HepG2 (cell line): ENCODE measurements around the gene GPR37L1. TPM values are rescaled to one million over a fixed set of nuclear protein-coding genes. Genes with fewer than 3 reads are reported as not detected.

ENCODE experiments used
- KLF13 ChIP-seq: sonication (generic); formaldehyde crosslinking; IDR thresholded peaks from 2 replicates; pipeline ENCODE4 v1.4.0; 2020; ENCODE audit warnings: mild to moderate bottlenecking, missing genetic modification reagents
- NR2F6 ChIP-seq, 2 experiments: IDR thresholded peaks; 2 replicates each; pipeline ENCODE4 v1.6.1; 2016; ENCODE audit warnings: antibody characterized with exemption in 1 of 2, mild to moderate bottlenecking in 1 of 2
- RCOR2 ChIP-seq: IDR thresholded peaks from 2 replicates; pipeline ENCODE4 v1.6.1; 2016; ENCODE audit warnings: missing biosample characterization, missing genetic modification reagents
- SUZ12 ChIP-seq: fragments of 150-350 bp; IDR thresholded peaks from 2 replicates; pipeline ENCODE4 v1.6.1; 2014; ENCODE audit warnings: low read depth, low read length
- ZMYM4 ChIP-seq: sonication (generic); formaldehyde crosslinking; IDR thresholded peaks from 2 replicates; pipeline ENCODE4 v1.8.1; 2023; ENCODE audit warnings: mild to moderate bottlenecking, missing genetic modification reagents
- ZNF180 ChIP-seq: sonication (generic); formaldehyde crosslinking; IDR thresholded peaks from 2 replicates; pipeline ENCODE4 v1.4.0; 2020; ENCODE audit warnings: low read depth, missing genetic modification reagents, borderline replicate concordance
- ZNF326 ChIP-seq: sonication (generic); formaldehyde crosslinking; IDR thresholded peaks from 2 replicates; pipeline ENCODE4 v1.4.0; 2020; ENCODE audit warnings: missing genetic modification reagents, borderline replicate concordance
- polyA plus RNA-seq, 8 experiments: library from polyadenylated mRNA; depleted of rRNA in 3 of 8; stranded (reverse) in 7 of 8; unstranded in 1 of 8; fragments of >200 nt; fragmentation: Illumina TruSeq in 4 of 8; extraction: Trizol in 4 of 8; gene quantifications; 2 replicates each; pipeline versions ENCODE4 v1.2.1 to v1.2.3, GENCODE V29; 2011 to 2016; ENCODE audit warnings: low read depth in 4 of 8, missing spikeins in 1 of 8, mixed read lengths in 1 of 8; ENCODE audit not compliant: insufficient read depth in 1 of 8
- total RNA-seq, 5 experiments: library from RNA; depleted of rRNA; stranded (reverse); fragments of >200 nt; fragmentation: Illumina TruSeq; extraction: Trizol; gene quantifications; 2 replicates each; pipeline ENCODE4 v1.2.3, GENCODE V29; 2016; ENCODE audit warnings: low read depth in 1 of 5
- TF ChIP-seq, protein P1 (sequence below): sonication (generic); formaldehyde crosslinking; IDR thresholded peaks from 2 replicates; pipeline ENCODE4 v1.5.0; 2020; ENCODE audit warnings: mild to moderate bottlenecking, missing genetic modification reagents
- TF ChIP-seq, protein P2 (sequence below): sonication (generic); formaldehyde crosslinking; IDR thresholded peaks from 2 replicates; pipeline ENCODE4 v1.8.0; 2022; ENCODE audit warnings: missing genetic modification reagents, mild to moderate bottlenecking, moderate library complexity, borderline replicate concordance
- TF ChIP-seq, protein P3 (sequence below): sonication (generic); formaldehyde crosslinking; IDR thresholded peaks from 2 replicates; pipeline ENCODE4 v1.8.1; 2023; ENCODE audit warnings: mild to moderate bottlenecking, missing genetic modification reagents

GPR37L1 gene
- total and polyA plus RNA-seq, 2 of the 13 experiments (the other 11 are each of a cell fraction or from before 2014, with no cell fraction given): 0.13 TPM; not detected in 1

DNA sequence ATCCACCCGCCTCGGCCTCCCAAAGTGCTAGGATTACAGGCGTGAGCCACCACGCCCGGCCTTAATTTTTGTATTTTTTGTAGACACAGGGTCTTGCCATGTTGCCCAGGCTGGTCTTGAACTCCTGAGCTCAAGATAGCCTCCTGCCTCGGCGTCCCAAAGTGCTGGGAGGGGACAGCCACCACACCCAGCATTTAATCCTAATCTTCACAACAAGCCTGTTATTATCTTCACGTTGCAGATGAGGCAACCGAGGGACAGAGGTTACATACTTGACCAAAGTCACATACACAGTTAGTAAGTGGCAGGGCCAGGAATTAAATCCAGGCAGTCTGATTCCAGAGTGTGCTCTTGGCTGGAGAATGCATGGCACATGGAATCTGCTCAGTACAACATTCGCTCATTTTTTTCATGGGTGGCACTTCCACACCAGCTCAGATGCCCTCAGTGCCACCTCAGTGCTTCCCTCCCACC, 4.8 kb upstream of the GPR37L1 start (continued):
- TF ChIP-seq, protein P1, sequence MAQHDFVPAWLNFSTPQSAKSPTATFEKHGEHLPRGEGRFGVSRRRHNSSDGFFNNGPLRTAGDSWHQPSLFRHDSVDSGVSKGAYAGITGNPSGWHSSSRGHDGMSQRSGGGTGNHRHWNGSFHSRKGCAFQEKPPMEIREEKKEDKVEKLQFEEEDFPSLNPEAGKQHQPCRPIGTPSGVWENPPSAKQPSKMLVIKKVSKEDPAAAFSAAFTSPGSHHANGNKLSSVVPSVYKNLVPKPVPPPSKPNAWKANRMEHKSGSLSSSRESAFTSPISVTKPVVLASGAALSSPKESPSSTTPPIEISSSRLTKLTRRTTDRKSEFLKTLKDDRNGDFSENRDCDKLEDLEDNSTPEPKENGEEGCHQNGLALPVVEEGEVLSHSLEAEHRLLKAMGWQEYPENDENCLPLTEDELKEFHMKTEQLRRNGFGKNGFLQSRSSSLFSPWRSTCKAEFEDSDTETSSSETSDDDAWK (CRISPR knock-in tag): no peak
- TF ChIP-seq ZNF326 (CRISPR knock-in tag) (no peak), ZMYM4 (CRISPR knock-in tag) (no peak), SUZ12 (no peak), KLF13 (CRISPR knock-in tag) (no peak), ZNF180 (CRISPR knock-in tag) (no peak), RCOR2 (CRISPR knock-in tag) (0 out of 2 replicates have a peak, but pooled peaks have one; percentile 56), NR2F6 (IDR thresholded peaks at IDR 0.05) (peak; percentile 29; the same call in 1 of the 2 replicates), NR2F6 (CRISPR knock-in tag; IDR thresholded peaks at IDR 0.05) (peak; percentile 49)
- TF ChIP-seq, protein P2, sequence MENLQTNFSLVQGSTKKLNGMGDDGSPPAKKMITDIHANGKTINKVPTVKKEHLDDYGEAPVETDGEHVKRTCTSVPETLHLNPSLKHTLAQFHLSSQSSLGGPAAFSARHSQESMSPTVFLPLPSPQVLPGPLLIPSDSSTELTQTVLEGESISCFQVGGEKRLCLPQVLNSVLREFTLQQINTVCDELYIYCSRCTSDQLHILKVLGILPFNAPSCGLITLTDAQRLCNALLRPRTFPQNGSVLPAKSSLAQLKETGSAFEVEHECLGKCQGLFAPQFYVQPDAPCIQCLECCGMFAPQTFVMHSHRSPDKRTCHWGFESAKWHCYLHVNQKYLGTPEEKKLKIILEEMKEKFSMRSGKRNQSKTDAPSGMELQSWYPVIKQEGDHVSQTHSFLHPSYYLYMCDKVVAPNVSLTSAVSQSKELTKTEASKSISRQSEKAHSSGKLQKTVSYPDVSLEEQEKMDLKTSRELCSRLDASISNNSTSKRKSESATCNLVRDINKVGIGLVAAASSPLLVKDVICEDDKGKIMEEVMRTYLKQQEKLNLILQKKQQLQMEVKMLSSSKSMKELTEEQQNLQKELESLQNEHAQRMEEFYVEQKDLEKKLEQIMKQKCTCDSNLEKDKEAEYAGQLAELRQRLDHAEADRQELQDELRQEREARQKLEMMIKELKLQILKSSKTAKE (CRISPR knock-in tag): no peak
- TF ChIP-seq, protein P3, sequence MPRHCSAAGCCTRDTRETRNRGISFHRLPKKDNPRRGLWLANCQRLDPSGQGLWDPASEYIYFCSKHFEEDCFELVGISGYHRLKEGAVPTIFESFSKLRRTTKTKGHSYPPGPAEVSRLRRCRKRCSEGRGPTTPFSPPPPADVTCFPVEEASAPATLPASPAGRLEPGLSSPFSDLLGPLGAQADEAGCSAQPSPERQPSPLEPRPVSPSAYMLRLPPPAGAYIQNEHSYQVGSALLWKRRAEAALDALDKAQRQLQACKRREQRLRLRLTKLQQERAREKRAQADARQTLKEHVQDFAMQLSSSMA (CRISPR knock-in tag): no peak
- TF ChIP-seq, all 625 proteins: peak for 17
